Fibroblast of peridontal ligament (primary cell): ENCODE measurements around the gene SYNPO2.
"Not testable (repeated sequence)": the region's sequence is repeated elsewhere in the genome, so short reads cannot be mapped to it uniquely, and the experiment has no call there.

Source experiments
- DNase-seq: peaks from one replicate; pipeline ENCODE4 v3.0.0-alpha.2; 2010; ENCODE audit errors: extremely low read depth

Gene SYNPO2

GRCh38 chr4:118878507-118878906 lies 10.1 kb upstream of the SYNPO2 start:
- not testable (repeated sequence) for DNase-seq

DNA sequence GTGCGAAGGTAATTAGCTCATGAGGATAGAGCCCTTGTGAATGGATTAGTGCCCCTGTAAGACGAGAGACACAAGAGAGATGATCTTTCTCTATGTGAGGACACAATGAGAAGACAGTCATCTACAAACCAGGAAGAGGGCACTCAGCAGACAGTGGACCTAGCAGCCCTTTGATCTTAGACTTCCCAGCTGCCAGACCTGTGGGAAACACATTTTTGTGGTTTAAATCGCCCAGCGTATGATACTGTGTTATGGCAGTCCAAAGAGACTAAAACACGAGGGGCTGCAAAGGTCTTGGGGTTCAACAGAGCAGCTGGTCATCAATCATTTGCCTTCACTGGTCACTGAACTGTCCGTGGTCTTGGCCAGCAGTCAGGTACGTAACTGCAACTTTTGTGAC lies 9.2 kb upstream of the SYNPO2 start:
- DNase-seq = no peak

- no peak for DNase-seq
Observed at GRCh38 chr4:118881512-118882146, 7.0 kb upstream of the SYNPO2 start.

GRCh38 chr4:118883861-118884260 lies 4.8 kb upstream of the SYNPO2 start:
- no peak for DNase-seq

GRCh38 chr4:118884716-118885115 lies 3.9 kb upstream of the SYNPO2 start:
- no peak for DNase-seq

GRCh38 chr4:118889312-118889691 lies 648 bp downstream of the SYNPO2 start:
- no peak for DNase-seq

DNA sequence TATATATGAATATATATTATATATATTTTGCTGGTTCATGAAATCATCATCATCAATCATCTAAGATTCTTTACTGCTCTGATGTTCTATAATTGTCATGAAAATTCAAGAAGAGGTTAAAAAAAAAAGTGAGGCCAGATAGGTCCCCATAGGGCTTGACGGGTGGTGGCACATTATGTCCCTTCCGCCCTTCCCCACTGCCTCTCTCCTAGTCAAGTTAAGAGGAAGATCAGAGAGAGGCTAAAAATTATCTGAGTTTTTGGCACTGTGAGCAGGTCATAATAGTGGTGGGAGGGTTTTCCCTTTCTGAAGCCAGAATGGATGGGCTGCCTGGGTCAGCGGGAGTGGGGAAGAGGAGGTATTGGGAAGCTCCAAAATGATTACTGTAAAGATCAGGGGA lies 5.4 kb downstream of the SYNPO2 start:
- DNase-seq = no peak

GRCh38 chr4:118898221-118898620 lies 9.6 kb downstream of the SYNPO2 start:
- DNase-seq = no peak

DNA sequence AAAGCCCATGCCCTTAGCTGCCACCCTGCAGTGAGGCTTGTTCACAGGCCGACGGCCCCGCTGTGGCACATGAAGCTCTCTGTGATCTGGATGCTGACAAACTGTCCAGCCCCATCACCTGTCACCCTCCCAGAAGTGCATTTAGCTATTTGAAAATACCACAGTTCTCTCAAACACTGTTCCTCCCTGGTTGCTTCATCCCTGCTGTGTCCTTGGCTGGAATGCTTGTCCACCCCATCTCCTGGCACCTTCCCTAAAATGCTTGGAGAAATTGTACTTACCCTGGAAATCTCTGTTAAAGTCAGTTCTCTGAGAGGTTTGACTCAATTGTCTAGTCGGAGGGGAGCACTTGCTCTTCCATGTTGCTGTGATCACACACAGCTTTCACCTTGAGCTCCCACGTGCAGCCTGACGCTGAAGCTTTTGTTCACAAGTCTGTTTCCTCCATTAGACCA lies 10.1 kb downstream of the SYNPO2 start:
- DNase-seq = no peak

DNA sequence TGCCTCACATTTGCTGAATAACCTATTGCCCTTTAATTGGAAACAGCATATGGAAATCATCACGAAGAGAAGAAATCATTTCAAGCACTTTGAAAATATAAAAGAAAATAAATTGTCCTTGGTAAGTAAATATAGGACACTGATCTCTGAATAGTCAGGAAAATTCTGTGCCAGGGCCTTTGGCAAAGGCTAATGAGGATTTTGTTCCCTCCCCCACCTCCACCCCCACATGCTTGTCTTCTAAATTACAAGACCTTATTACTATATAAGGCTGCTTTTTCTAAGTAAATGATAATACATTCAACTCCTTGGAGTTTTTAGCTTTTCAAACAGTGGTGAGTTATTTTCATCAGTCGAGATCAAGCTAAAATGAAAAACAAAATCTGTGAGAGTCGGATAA lies 15.8 kb downstream of the SYNPO2 start:
- no peak for DNase-seq

GRCh38 chr4:118904935-118905334 lies 16.3 kb downstream of the SYNPO2 start:
- peak; percentile 51 for DNase-seq

- no peak for DNase-seq
Observed at GRCh38 chr4:118905566-118905965, 16.9 kb downstream of the SYNPO2 start.

- no peak for DNase-seq
Observed at GRCh38 chr4:118909173-118909956, 20.7 kb downstream of the SYNPO2 start.

- DNase-seq = no peak
Observed at GRCh38 chr4:118910221-118910620, 21.6 kb downstream of the SYNPO2 start.

DNA sequence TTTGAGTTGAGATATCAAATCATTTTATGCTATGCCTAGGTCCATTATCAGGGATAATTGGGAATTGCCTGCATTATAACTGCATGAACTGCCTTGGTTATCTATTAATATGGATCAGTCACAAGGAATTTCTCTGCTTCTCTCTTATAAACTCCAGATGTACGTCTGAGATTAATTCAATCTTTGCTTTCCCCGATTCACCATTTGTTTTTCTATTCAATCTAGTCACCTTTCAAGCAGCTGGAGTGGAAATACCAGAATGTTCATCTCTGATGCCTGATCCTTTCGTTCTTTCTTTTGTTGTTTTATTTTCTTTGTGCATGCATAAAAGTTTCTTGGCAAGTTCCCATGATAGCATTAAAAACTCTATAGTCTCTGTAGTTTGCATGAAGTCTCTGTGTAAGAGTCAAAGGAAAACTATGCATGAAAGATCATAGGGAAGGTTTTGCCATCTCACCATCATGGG lies 22.6 kb downstream of the SYNPO2 start:
- peak; percentile 64 for DNase-seq

DNA sequence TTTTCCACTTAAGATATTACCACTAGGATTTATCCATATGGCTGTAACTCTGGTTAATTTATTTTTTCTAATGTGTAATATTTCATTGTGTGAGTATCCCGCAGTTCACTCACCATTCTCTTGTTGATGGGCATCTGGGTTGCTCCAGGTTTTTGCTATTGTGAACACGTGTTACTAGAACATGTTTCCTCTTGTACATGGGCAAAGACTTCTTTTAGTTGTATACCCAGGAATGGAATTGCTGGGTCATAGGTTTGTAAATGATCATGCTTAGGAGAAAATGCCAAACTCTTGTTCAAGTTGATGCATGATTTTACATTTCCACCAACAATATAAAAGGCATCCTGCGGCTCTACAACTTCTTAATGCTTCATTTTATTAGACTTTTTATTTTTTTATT lies 26.8 kb downstream of the SYNPO2 start:
- no peak for DNase-seq

GRCh38 chr4:118916691-118917289 lies 28.1 kb downstream of the SYNPO2 start:
- DNase-seq = no peak

GRCh38 chr4:118917582-118917981 lies 28.9 kb downstream of the SYNPO2 start:
- peak; percentile 35 for DNase-seq

- DNase-seq = peak; percentile 94
Observed at GRCh38 chr4:118918388-118918787, 29.7 kb downstream of the SYNPO2 start.

GRCh38 chr4:118920247-118920646 lies 31.6 kb downstream of the SYNPO2 start:
- DNase-seq = peak; percentile 67

DNA sequence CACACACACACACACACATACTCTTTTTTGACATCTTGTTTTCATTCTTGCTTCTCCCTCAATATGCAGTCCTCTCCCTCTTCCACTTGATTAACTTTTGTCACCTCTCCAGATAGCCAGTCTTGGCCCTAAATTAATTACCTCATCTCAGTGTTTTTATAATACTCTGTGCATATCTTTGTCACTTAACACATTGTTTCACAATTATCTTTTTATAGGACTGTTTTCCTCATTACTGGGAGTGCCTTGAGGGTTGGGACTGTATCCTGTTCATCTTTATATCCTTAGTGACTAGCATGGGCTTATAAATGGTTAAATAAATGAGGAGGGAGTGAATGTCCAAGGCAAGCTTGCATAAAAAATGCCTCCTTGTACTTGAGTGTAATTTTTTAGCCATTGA lies 33.1 kb downstream of the SYNPO2 start:
- DNase-seq = no peak

GRCh38 chr4:118923891-118924290 lies 35.2 kb downstream of the SYNPO2 start:
- DNase-seq = no peak

DNA sequence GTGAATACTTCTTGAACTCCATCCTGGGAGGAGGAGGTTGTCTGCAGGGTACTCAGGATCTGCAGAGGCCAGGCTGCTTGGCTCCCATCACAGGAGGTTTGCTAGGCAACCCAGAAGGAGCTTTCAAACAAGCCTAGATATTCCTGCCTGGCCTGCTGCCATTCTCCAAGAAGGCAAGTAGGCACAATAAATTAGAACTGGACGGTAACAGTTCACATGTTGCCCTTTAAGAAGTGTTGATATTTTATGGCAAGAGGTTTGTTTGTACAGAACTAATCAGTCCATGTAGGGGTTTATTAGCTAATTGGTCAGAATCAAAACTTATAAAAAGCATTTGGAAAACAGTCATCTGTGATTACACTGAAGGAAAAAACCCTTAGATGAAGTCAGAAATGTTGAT lies 39.3 kb downstream of the SYNPO2 start:
- DNase-seq = peak; percentile 45
